Lower lobe of right lung (tissue), 2 donors: ENCODE measurements around the gene IWS1. TPM values are rescaled to one million over a fixed set of nuclear protein-coding genes. Genes with fewer than 3 reads are reported as not detected.
A peak's percentile ranks its signal among the peaks of the same experiment; 100 is the strongest.
"Not testable (repeated sequence)": the region's sequence is repeated elsewhere in the genome, so short reads cannot be mapped to it uniquely, and the experiment has no call there.

Experiments
- ATAC-seq, 2 donors: fragments of 200-7000 bp; cut with Tn5 transposase; one replicate each; pipeline ENCODE4 v1.9.1; 2020 to 2022; ENCODE audit warnings: mild to moderate bottlenecking in 2 of 2, moderate library complexity in 2 of 2
- DNase-seq: peaks from one replicate; pipeline ENCODE4 v3.0.0-alpha.2; 2020
- H3K27ac ChIP-seq: fragments of 200-600 bp; one replicate; pipeline ENCODE4 v1.8.0; 2022
- H3K27me3 ChIP-seq: fragments of 200-600 bp; one replicate; pipeline ENCODE4 v1.8.0; 2022; ENCODE audit warnings: low read depth
- H3K36me3 ChIP-seq: fragments of 200-600 bp; one replicate; pipeline ENCODE4 v1.8.0; 2022; ENCODE audit warnings: mild to moderate bottlenecking
- H3K4me1 ChIP-seq: fragments of 200-600 bp; one replicate; pipeline ENCODE4 v1.8.0; 2022
- H3K4me3 ChIP-seq: fragments of 200-600 bp; one replicate; pipeline ENCODE4 v1.8.0; 2022; ENCODE audit warnings: mild to moderate bottlenecking
- H3K9me3 ChIP-seq: fragments of 200-600 bp; one replicate; pipeline ENCODE4 v1.8.0; 2022
- CTCF ChIP-seq: fragments of 200-600 bp; IDR thresholded peaks from one replicate; pipeline ENCODE4 v1.8.0; 2022; ENCODE audit warnings: antibody characterized with exemption, mild to moderate bottlenecking
- intact Hi-C: fragments of 100-400 bp; cut with DNase I; formaldehyde crosslinking; loops from one replicate; pipeline ENCODE4 v1.11.0; 2022
- total RNA-seq: library from RNA; stranded (reverse); fragmentation: NEBNext Ultra II Directional; extraction: Animal tissue kit (Norgen Biotek cat#: 25700); gene quantifications from one replicate; pipeline ENCODE4 v1.2.1, GENCODE V29; 2021
- donor health status: DM: no; HTN: yes; CAD: no; lungs with severe emphysema.

The IWS1 gene
- total RNA-seq, 1 donor from 2014 or later: 36.7 TPM

- H3K36me3 ChIP-seq: peaks cover 3% of the 10 kb centered on the region
- intact Hi-C loops: no loop called here
- no peaks in the 10 kb centered on the region for H3K27me3 ChIP-seq
- H3K9me3 ChIP-seq: no peaks in the 10 kb centered on the region
- no peak for ATAC-seq
- H3K27ac ChIP-seq: no peak overlapping the region
- H3K4me3 ChIP-seq: no peak overlapping the region
- DNase-seq: no peak
- no peaks in the 10 kb centered on the region for H3K4me1 ChIP-seq
- TF ChIP-seq CTCF: no peak
Measured at GRCh38 chr2:127456960-127457359, 69.3 kb downstream of the IWS1 start.

- no peaks in the 10 kb centered on the region for H3K4me1 ChIP-seq
- H3K36me3 ChIP-seq: peaks cover 3% of the 10 kb centered on the region
- ATAC-seq: no peak
- DNase-seq: no peak
- H3K27ac ChIP-seq: no peak overlapping the region
- no peak overlapping the region for H3K4me3 ChIP-seq
- H3K9me3 ChIP-seq: no peaks in the 10 kb centered on the region
- intact Hi-C loops: no loop called here
- no peaks in the 10 kb centered on the region for H3K27me3 ChIP-seq
- no peak for TF ChIP-seq CTCF
Measured at GRCh38 chr2:127455566-127456493, 70.5 kb downstream of the IWS1 start.

- Histone ChIP-seq H3K36me3 (peaks cover 3% of the 10 kb centered on the region), H3K4me3 (no peak overlapping the region), H3K27ac (no peak overlapping the region), H3K9me3 (no peaks in the 10 kb centered on the region), H3K4me1 (no peaks in the 10 kb centered on the region), H3K27me3 (no peaks in the 10 kb centered on the region)
- no peak for ATAC-seq
- intact Hi-C loops: no loop called here
- no peak for DNase-seq
- no peak for TF ChIP-seq CTCF
Measured at GRCh38 chr2:127454595-127455565, 71.4 kb downstream of the IWS1 start.

GRCh38 chr2:127453392-127454171 lies 72.7 kb downstream of the IWS1 start:
- no peak for TF ChIP-seq CTCF
- H3K4me3 ChIP-seq: no peak overlapping the region
- DNase-seq (no peak), ATAC-seq (peak in 1 of 2 donors; percentile 19)
- H3K27me3 ChIP-seq: no peaks in the 10 kb centered on the region
- intact Hi-C loops: no loop called here
- H3K36me3 ChIP-seq: peaks cover 3% of the 10 kb centered on the region
- H3K27ac ChIP-seq: no peak overlapping the region
- H3K9me3 ChIP-seq: no peaks in the 10 kb centered on the region
- H3K4me1 ChIP-seq: no peaks in the 10 kb centered on the region

- H3K4me3 ChIP-seq: no peak overlapping the region
- ATAC-seq (peak in 1 of 2 donors; percentile 11), DNase-seq (no peak)
- H3K9me3 ChIP-seq: no peaks in the 10 kb centered on the region
- H3K27me3 ChIP-seq: no peaks in the 10 kb centered on the region
- H3K27ac ChIP-seq: no peak overlapping the region
- no peaks in the 10 kb centered on the region for H3K4me1 ChIP-seq
- no peak for TF ChIP-seq CTCF
- intact Hi-C loops: no loop called here
- peaks cover 3% of the 10 kb centered on the region for H3K36me3 ChIP-seq
Measured at GRCh38 chr2:127453013-127453391, 73.3 kb downstream of the IWS1 start.

GRCh38 chr2:127452423-127452822 lies 73.9 kb downstream of the IWS1 start:
- ATAC-seq: not testable (repeated sequence)

More at GRCh38 chr2:127452423-127452822, 73.9 kb downstream of the IWS1 start:
- H3K27ac ChIP-seq, intact Hi-C loops, H3K36me3 ChIP-seq, H3K9me3 ChIP-seq, H3K4me3 ChIP-seq, H3K27me3 ChIP-seq, H3K4me1 ChIP-seq, DNase-seq: not testable (repeated sequence)
